Neural crest cell (in vitro differentiated cells): ENCODE data around the gene SUCLG2. TPM values are rescaled to one million over a fixed set of nuclear protein-coding genes. Genes with fewer than 3 reads are reported as not detected.

Experiments
- DNase-seq: peaks from one replicate; pipeline ENCODE4 v3.0.0; 2021; ENCODE audit warnings: low read depth, mixed read lengths, low spot score
- H3K27ac Mint-ChIP-seq: one replicate; pipeline ENCODE4 v1.8.0; 2021; ENCODE audit warnings: mild to moderate bottlenecking, mixed read lengths; ENCODE audit not compliant: unreplicated experiment
- H3K27me3 Mint-ChIP-seq: 2 replicates; pipeline ENCODE4 v1.8.0; 2021; ENCODE audit warnings: low read depth, mild to moderate bottlenecking, mixed read lengths
- H3K36me3 Mint-ChIP-seq: 2 replicates; pipeline ENCODE4 v1.8.0; 2021; ENCODE audit warnings: low read depth, mild to moderate bottlenecking, mixed read lengths
- H3K4me1 Mint-ChIP-seq: 2 replicates; pipeline ENCODE4 v1.8.0; 2021; ENCODE audit warnings: mixed read lengths
- H3K4me3 Mint-ChIP-seq: one replicate; pipeline ENCODE4 v1.8.0; 2021; ENCODE audit warnings: mild to moderate bottlenecking, mixed read lengths
- H3K9me3 Mint-ChIP-seq: 2 replicates; pipeline ENCODE4 v1.8.0; 2021; ENCODE audit warnings: mixed read lengths
- total RNA-seq: library from RNA; stranded (reverse); gene quantifications from 2 replicates; pipeline ENCODE4 v1.2.1, GENCODE V29; 2021
- TF ChIP-seq, protein P1 (sequence below): fragments of 200-600 bp; sonication (generic); conservative IDR thresholded peaks from 2 replicates; pipeline ENCODE4 v1.5.0; 2021; ENCODE audit warnings: antibody characterized with exemption, mild to moderate bottlenecking

The SUCLG2 gene
- total RNA-seq, 1 donor from 2014 or later = 36.4 TPM

DNA sequence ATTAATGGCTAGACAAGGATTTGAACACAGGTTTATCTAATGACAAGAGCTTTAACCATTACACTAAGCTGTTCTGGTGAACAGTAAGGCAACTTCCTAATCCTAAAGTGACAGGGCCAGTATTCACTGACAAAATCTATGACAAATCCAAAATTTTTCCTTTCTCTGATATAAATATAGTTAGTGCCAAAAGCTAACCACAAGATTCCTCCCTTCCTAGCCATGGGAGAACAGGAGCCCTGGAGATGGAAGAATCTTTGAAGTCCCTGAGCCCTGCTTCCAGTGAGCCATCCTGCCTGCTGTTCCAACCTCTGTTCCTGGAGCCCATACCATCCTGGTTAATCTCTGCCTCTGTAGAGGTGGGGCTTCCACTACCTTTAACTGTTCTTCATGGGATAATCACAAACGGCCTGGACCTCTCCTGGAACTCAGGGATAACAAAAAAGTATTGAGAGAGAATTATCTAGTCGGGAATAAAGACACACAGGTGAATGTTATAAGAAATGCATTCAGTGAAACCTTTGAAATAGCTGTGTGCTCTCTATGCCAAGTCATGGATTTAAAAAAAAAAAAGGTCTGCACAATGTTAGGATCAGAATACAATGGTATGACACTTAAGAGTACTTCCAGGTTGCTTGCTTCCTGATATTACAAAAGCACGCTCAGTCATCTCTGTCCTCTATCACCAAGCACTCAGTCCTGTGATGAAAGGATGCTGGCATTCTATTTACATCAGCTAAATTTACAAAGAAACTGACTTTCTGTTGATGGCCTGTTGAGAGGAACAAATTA, 235.8 kb downstream of the SUCLG2 start:
- H3K27ac Mint-ChIP-seq = no peak overlapping the region
- H3K4me1 Mint-ChIP-seq = no peaks in the 10 kb centered on the region
- no peaks in the 10 kb centered on the region for H3K27me3 Mint-ChIP-seq
- DNase-seq = no peak
- H3K36me3 Mint-ChIP-seq = peaks cover 21% of the 10 kb centered on the region
- H3K9me3 Mint-ChIP-seq = peaks cover 11% of the 10 kb centered on the region
- TF ChIP-seq, protein P1, sequence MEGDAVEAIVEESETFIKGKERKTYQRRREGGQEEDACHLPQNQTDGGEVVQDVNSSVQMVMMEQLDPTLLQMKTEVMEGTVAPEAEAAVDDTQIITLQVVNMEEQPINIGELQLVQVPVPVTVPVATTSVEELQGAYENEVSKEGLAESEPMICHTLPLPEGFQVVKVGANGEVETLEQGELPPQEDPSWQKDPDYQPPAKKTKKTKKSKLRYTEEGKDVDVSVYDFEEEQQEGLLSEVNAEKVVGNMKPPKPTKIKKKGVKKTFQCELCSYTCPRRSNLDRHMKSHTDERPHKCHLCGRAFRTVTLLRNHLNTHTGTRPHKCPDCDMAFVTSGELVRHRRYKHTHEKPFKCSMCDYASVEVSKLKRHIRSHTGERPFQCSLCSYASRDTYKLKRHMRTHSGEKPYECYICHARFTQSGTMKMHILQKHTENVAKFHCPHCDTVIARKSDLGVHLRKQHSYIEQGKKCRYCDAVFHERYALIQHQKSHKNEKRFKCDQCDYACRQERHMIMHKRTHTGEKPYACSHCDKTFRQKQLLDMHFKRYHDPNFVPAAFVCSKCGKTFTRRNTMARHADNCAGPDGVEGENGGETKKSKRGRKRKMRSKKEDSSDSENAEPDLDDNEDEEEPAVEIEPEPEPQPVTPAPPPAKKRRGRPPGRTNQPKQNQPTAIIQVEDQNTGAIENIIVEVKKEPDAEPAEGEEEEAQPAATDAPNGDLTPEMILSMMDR = no peak
- H3K4me3 Mint-ChIP-seq = no peak overlapping the region

DNA sequence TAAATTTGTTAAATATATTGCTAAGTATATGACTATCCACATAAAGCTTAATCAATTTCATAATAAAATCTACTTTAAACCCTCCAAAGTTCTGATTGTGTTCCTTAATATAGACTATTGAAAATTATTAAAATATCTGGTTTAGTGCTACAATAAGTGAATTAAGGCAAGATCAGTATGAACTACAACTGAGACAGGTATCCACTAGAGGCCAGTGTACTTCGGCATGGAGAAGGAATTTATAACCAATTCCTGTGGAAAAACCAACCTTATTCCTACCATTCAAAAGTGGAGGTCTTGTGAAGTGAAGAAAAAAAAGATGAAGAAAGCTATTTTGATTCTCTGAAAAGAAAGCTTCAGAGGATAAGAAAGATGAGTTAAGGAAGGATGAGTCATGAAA, 237.7 kb downstream of the SUCLG2 start:
- Mint-ChIP-seq H3K27ac (no peak overlapping the region), H3K9me3 (peaks cover 8% of the 10 kb centered on the region), H3K36me3 (peaks cover 16% of the 10 kb centered on the region), H3K4me3 (no peak overlapping the region), H3K27me3 (no peaks in the 10 kb centered on the region), H3K4me1 (no peaks in the 10 kb centered on the region)
- TF ChIP-seq, protein P1 = no peak
- no peak for DNase-seq

DNA sequence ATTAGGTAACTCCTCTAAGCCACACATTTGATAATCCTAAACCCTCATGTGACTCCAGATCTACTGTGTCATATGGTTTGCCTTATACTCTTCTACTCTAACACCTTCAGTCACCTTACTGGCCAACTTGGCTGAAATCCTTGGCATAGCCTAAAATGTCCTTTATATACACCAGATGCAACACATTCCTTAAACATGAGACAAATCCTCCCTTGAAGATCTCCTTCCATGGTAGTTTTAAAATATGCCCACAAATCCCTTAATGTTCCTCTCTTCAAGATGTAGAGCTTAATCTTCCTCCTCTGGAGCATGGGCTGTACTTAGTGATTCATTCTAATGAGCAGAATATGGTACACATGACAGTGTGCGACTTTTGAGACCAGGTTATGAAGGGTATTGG, 238.9 kb downstream of the SUCLG2 start:
- TF ChIP-seq, protein P1 = no peak
- H3K9me3 Mint-ChIP-seq = peaks cover 4% of the 10 kb centered on the region
- H3K4me1 Mint-ChIP-seq = no peaks in the 10 kb centered on the region
- H3K36me3 Mint-ChIP-seq = peaks cover 8% of the 10 kb centered on the region
- no peaks in the 10 kb centered on the region for H3K27me3 Mint-ChIP-seq
- no peak for DNase-seq
- no peak overlapping the region for H3K4me3 Mint-ChIP-seq
- no peak overlapping the region for H3K27ac Mint-ChIP-seq

DNA sequence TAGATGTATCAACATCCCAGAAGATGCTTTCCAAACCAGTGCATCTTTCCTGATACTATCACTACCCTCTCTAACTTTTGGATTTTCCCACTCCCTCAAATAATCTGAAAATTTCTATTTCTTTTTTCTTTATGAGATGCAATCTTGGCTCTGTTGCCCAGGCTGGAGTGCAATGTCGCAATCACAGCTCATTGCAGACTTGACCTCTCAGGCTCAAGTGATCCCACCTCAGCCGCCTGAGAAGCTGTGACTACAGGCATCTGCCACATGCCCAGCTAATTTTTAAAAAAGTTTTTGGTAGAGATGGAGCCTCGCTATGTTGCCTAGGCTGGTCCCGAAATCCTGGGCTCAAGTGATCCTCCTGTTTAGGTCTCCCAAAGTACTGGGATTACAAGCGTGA, 239.7 kb downstream of the SUCLG2 start:
- peaks cover 4% of the 10 kb centered on the region for H3K36me3 Mint-ChIP-seq
- peaks cover 4% of the 10 kb centered on the region for H3K9me3 Mint-ChIP-seq
- DNase-seq = no peak
- H3K4me3 Mint-ChIP-seq = no peak overlapping the region
- H3K27ac Mint-ChIP-seq = no peak overlapping the region
- TF ChIP-seq, protein P1 = no peak
- no peaks in the 10 kb centered on the region for H3K27me3 Mint-ChIP-seq
- H3K4me1 Mint-ChIP-seq = no peaks in the 10 kb centered on the region

DNA sequence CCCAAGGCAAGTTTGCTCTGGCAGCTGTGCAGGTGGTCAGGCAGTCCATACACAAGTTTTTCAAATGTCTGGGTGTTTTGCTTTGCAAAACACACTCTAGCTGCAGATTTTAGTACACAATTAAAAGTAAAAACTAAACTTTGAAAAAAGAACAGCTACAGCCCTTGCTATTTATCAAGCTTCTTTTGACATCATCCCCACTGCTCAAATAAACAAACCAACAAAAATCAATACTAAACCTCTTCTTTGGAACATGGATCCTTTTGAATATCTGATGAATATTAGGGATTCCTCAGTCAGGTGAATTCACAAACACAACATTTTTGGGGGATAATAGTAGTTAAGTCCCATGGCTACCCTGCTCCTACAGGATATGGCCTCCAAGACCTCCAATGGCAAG, 249.2 kb downstream of the SUCLG2 start:
- TF ChIP-seq, protein P1 = no peak
- no peak overlapping the region for H3K4me3 Mint-ChIP-seq
- no peaks in the 10 kb centered on the region for H3K4me1 Mint-ChIP-seq
- H3K27me3 Mint-ChIP-seq = no peaks in the 10 kb centered on the region
- H3K36me3 Mint-ChIP-seq = no peaks in the 10 kb centered on the region
- H3K27ac Mint-ChIP-seq = no peak overlapping the region
- no peaks in the 10 kb centered on the region for H3K9me3 Mint-ChIP-seq
- no peak for DNase-seq
